IMR-90 (cell line): ENCODE measurements around the gene RHCE. TPM values are rescaled to one million over a fixed set of nuclear protein-coding genes. Genes with fewer than 3 reads are reported as not detected.

Experiments
- polyA plus RNA-seq, 3 experiments: library from polyadenylated mRNA; depleted of rRNA; stranded (reverse); fragments of >200 nt; gene quantifications; 2 replicates each; pipeline ENCODE4 v1.2.3, GENCODE V29; 2012; ENCODE audit warnings: low replicate concordance in 1 of 3
- total RNA-seq: library from RNA; depleted of rRNA; stranded (reverse); fragments of >200 nt; gene quantifications from 2 replicates; pipeline ENCODE4 v1.2.3, GENCODE V29; 2012; rRNA removed

The RHCE gene
- total and polyA plus RNA-seq, 2 of the 4 experiments (the other 2 are of a cell fraction), result 0.54 to 0.62 TPM

Other genes with a start within 250 kb of the RHCE start
- 8.6 and 22.2 TPM in 2 replicates for gene SYF2, start 188.3 kb downstream of the RHCE start, total RNA-seq
- gene SYF2, start 188.3 kb downstream of the RHCE start, polyA plus RNA-seq (2012; rRNA removed), result 16.8 and 19.5 TPM in 2 replicates
- gene RSRP1, start 173.4 kb downstream of the RHCE start, total RNA-seq, result 71.0 and 73.9 TPM in 2 replicates
- 41.5 and 71.0 TPM in 2 replicates for gene RSRP1, start 173.4 kb downstream of the RHCE start, polyA plus RNA-seq (2012; rRNA removed)
- gene RHD, start 148.3 kb downstream of the RHCE start, total RNA-seq, result 0.28 TPM in 1 of 2 replicates, not detected in the other
- gene RHD, start 148.3 kb downstream of the RHCE start, polyA plus RNA-seq (2012; rRNA removed), result not detected in 2 replicates
- gene TMEM50A, start 82.5 kb downstream of the RHCE start, total RNA-seq, result 48.4 and 101 TPM in 2 replicates
- 54.6 and 63.9 TPM in 2 replicates for gene TMEM50A, start 82.5 kb downstream of the RHCE start, polyA plus RNA-seq (2012; rRNA removed)
- gene MACO1, start 10.1 kb upstream of the RHCE start, total RNA-seq, result 12.7 and 18.1 TPM in 2 replicates
- 6.8 TPM in 2 replicates for gene MACO1, start 10.1 kb upstream of the RHCE start, polyA plus RNA-seq (2012; rRNA removed)
- 3.6 and 4.5 TPM in 2 replicates for gene LDLRAP1, start 122.8 kb upstream of the RHCE start, total RNA-seq
- 13.5 and 14.4 TPM in 2 replicates for gene LDLRAP1, start 122.8 kb upstream of the RHCE start, polyA plus RNA-seq (2012; rRNA removed)
- 2.5 and 3.2 TPM in 2 replicates for gene MAN1C1, start 196.0 kb upstream of the RHCE start, total RNA-seq
- 9.6 and 11.3 TPM in 2 replicates for gene MAN1C1, start 196.0 kb upstream of the RHCE start, polyA plus RNA-seq (2012; rRNA removed)